ENCODE measurements around the gene ITGAX. TPM values are rescaled to one million over a fixed set of nuclear protein-coding genes. Genes with fewer than 3 reads are reported as not detected.

ITGAX gene
- total and polyA plus RNA-seq, 2 experiments from 2014 or later, result 0.50 to 0.60 TPM

- WGBS (ENCODE audit: low lambda C conversion rate, missing lambda C conversion rate), result 94% methylated on average over 5 of the region's 9 CpGs
- no peak overlapping the region for H2AFZ ChIP-seq
Measured at GRCh38 chr16:31410082-31410481, 55.1 kb downstream of the ITGAX start.

DNA sequence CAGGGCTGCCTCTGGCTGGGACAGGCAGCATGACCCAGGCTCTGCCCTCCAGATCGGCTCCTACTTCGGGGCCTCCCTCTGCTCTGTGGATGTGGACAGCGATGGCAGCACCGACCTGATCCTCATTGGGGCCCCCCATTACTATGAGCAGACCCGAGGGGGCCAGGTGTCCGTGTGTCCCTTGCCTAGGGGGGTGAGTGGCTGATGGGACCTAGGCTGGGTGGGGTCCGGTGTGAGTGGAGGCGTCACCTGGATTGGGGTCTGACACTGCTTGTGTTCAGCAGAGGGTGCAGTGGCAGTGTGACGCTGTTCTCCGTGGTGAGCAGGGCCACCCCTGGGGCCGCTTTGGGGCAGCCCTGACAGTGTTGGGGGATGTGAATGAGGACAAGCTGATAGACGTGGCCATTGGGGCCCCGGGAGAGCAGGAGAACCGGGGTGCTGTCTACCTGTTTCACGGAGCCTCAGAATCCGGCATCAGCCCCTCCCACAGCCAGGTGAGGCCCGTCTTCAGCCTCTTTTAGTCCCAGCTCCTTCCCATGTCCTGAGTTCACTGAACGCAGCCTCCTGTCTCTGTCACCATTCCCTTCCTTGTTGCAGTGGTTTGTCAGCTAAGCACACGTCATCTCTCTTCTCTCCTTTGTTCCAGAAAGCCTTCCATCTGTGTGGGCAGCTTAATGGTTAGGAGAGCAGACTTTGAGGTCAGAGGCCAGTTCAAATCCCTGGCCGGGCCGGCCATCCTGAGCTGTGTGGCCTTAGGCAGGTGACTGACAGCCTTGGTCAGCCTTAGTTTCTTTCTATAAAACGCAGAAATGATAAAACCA, 56.3 kb downstream of the ITGAX start:
- 85% methylated on average over 22 of the region's 22 CpGs for WGBS (ENCODE audit: low lambda C conversion rate, missing lambda C conversion rate)
- Histone ChIP-seq H2AFZ (no peak overlapping the region), H3K27ac (no peak overlapping the region), H3K9me3 (ENCODE audit: low read depth) (no peaks in the 10 kb centered on the region), H3K79me2 (no peaks in the 10 kb centered on the region), H3K4me3 (no peak overlapping the region), H3K4me2 (no peak overlapping the region), H3K4me1 (ENCODE audit: insufficient read depth) (no peaks in the 10 kb centered on the region), H4K20me1 (ENCODE audit: insufficient read depth, poor library complexity, severe bottlenecking) (no peaks in the 10 kb centered on the region), H3K36me3 (replicated peaks; ENCODE audit: insufficient read depth, low read depth) (no peaks in the 10 kb centered on the region), H3K9me2 (replicated peaks; ENCODE audit: insufficient read depth) (no peaks in the 10 kb centered on the region), H3K27me3 (no peaks in the 10 kb centered on the region)
- DNase-seq (ENCODE audit: low spot score), result no peak
- TF ChIP-seq CTCF (IDR thresholded peaks at IDR 0.05; ENCODE audit: poor library complexity) (no peak), EZH2phosphoT487 (IDR thresholded peaks at IDR 0.05; ENCODE audit: low read depth, severe bottlenecking, unreplicated experiment) (no peak), EZH2 (IDR thresholded peaks at IDR 0.05; ENCODE audit: borderline replicate concordance) (no peak)

More at GRCh38 chr16:31410082-31410481, 55.1 kb downstream of the ITGAX start:
- no peaks in the 10 kb centered on the region for H3K27me3 ChIP-seq
- H4K20me1 ChIP-seq (ENCODE audit: insufficient read depth, poor library complexity, severe bottlenecking), result no peaks in the 10 kb centered on the region
- DNase-seq (ENCODE audit: low spot score), result no peak
- TF ChIP-seq CTCF (IDR thresholded peaks at IDR 0.05; ENCODE audit: poor library complexity) (no peak), EZH2 (IDR thresholded peaks at IDR 0.05; ENCODE audit: borderline replicate concordance) (no peak), EZH2phosphoT487 (IDR thresholded peaks at IDR 0.05; ENCODE audit: low read depth, severe bottlenecking, unreplicated experiment) (no peak)
- no peak overlapping the region for H3K4me3 ChIP-seq
- H3K4me1 ChIP-seq (ENCODE audit: insufficient read depth), result no peaks in the 10 kb centered on the region
- H3K27ac ChIP-seq, result no peak overlapping the region
- no peaks in the 10 kb centered on the region for H3K36me3 ChIP-seq (replicated peaks; ENCODE audit: insufficient read depth, low read depth)
- H3K9me3 ChIP-seq (ENCODE audit: low read depth), result no peaks in the 10 kb centered on the region
- H3K9me2 ChIP-seq (replicated peaks; ENCODE audit: insufficient read depth), result no peaks in the 10 kb centered on the region
- no peaks in the 10 kb centered on the region for H3K79me2 ChIP-seq
- H3K4me2 ChIP-seq, result no peak overlapping the region

- 92% methylated on average over 10 of the region's 10 CpGs for WGBS (ENCODE audit: low lambda C conversion rate, missing lambda C conversion rate)
- no peaks in the 10 kb centered on the region for H3K4me1 ChIP-seq (ENCODE audit: insufficient read depth)
Measured at GRCh38 chr16:31412750-31413149, 57.8 kb downstream of the ITGAX start.

More at GRCh38 chr16:31412750-31413149, 57.8 kb downstream of the ITGAX start:
- Histone ChIP-seq H3K79me2 (no peaks in the 10 kb centered on the region), H3K27me3 (no peaks in the 10 kb centered on the region), H3K9me2 (replicated peaks; ENCODE audit: insufficient read depth) (no peaks in the 10 kb centered on the region), H4K20me1 (ENCODE audit: insufficient read depth, poor library complexity, severe bottlenecking) (no peaks in the 10 kb centered on the region), H3K9me3 (ENCODE audit: low read depth) (no peaks in the 10 kb centered on the region), H3K4me3 (no peak overlapping the region), H2AFZ (no peak overlapping the region), H3K4me2 (no peak overlapping the region), H3K36me3 (replicated peaks; ENCODE audit: insufficient read depth, low read depth) (no peaks in the 10 kb centered on the region), H3K27ac (no peak overlapping the region)
- no peak for TF ChIP-seq EZH2 (IDR thresholded peaks at IDR 0.05; ENCODE audit: borderline replicate concordance)
- TF ChIP-seq EZH2phosphoT487 (IDR thresholded peaks at IDR 0.05; ENCODE audit: low read depth, severe bottlenecking, unreplicated experiment), result no peak
- TF ChIP-seq CTCF (IDR thresholded peaks at IDR 0.05; ENCODE audit: poor library complexity), result no peak
- DNase-seq (ENCODE audit: low spot score), result no peak
